H9 (cell line): ENCODE measurements around the gene KCNA5. TPM values are rescaled to one million over a fixed set of nuclear protein-coding genes. Genes with fewer than 3 reads are reported as not detected.

Source experiments
- DNase-seq: peaks from one replicate; pipeline ENCODE4 v3.0.0-alpha.2; 2017
- H2AFZ ChIP-seq: one replicate; pipeline ENCODE4 v1.6.1; 2013; ENCODE audit warnings: mild to moderate bottlenecking, low read length, control low read depth, moderate library complexity
- H2AK5ac ChIP-seq: 2 replicates; pipeline ENCODE4 v1.6.1; 2013; ENCODE audit warnings: low read length, control low read depth, mixed read lengths; ENCODE audit not compliant: insufficient read length
- H2BK120ac ChIP-seq: one replicate; pipeline ENCODE4 v1.6.1; 2013; ENCODE audit warnings: low read depth, mild to moderate bottlenecking, low read length, control low read depth, inconsistent platforms; ENCODE audit not compliant: poor library complexity, severe bottlenecking
- H2BK12ac ChIP-seq: 2 replicates; pipeline ENCODE4 v1.6.1; 2013; ENCODE audit warnings: low read length, control low read depth, mixed read lengths, low read depth; ENCODE audit not compliant: insufficient read length
- H2BK15ac ChIP-seq: 2 replicates; pipeline ENCODE4 v1.6.1; 2013; ENCODE audit warnings: low read depth, low read length, control low read depth
- H2BK20ac ChIP-seq: one replicate; pipeline ENCODE4 v1.6.1; 2013; ENCODE audit warnings: low read depth, mild to moderate bottlenecking, low read length, control low read depth, inconsistent platforms; ENCODE audit not compliant: poor library complexity, severe bottlenecking
- H2BK5ac ChIP-seq: 2 replicates; pipeline ENCODE4 v1.6.1; 2013; ENCODE audit warnings: low read length, control low read depth, mixed read lengths; ENCODE audit not compliant: insufficient read length
- H3K14ac ChIP-seq: 2 replicates; pipeline ENCODE4 v1.6.1; 2013; ENCODE audit warnings: low read length, control low read depth; ENCODE audit not compliant: insufficient read depth
- H3K18ac ChIP-seq: 2 replicates; pipeline ENCODE4 v1.6.1; 2013; ENCODE audit warnings: low read depth, mild to moderate bottlenecking, mixed read lengths, low read length, control low read depth; ENCODE audit not compliant: insufficient read length
- H3K23ac ChIP-seq: 2 replicates; pipeline ENCODE4 v1.6.1; 2013; ENCODE audit warnings: low read length, control low read depth, mixed read lengths, low read depth; ENCODE audit not compliant: insufficient read length
- H3K23me2 ChIP-seq: 2 replicates; pipeline ENCODE4 v1.6.1; 2013; ENCODE audit warnings: low read depth, mild to moderate bottlenecking, mixed read lengths, low read length, control low read depth; ENCODE audit not compliant: insufficient read length, poor library complexity, severe bottlenecking
- H3K27ac ChIP-seq: 2 replicates; pipeline ENCODE4 v1.5.1; 2013; ENCODE audit warnings: low read length, control low read depth, mixed read lengths, low read depth; ENCODE audit not compliant: insufficient read length
- H3K27me3 ChIP-seq: 2 replicates; pipeline ENCODE4 v1.6.1; 2013; ENCODE audit warnings: low read length, control low read depth, inconsistent platforms; ENCODE audit not compliant: insufficient read depth
- H3K4ac ChIP-seq: 2 replicates; pipeline ENCODE4 v1.6.1; 2013; ENCODE audit warnings: low read depth, mild to moderate bottlenecking, control low read depth, inconsistent platforms, low read length, moderate library complexity
- H3K4me1 ChIP-seq: 2 replicates; pipeline ENCODE4 v1.6.1; 2013; ENCODE audit warnings: low read length, control low read depth, inconsistent platforms; ENCODE audit not compliant: insufficient read depth
- H3K4me2 ChIP-seq: 2 replicates; pipeline ENCODE4 v1.6.1; 2013; ENCODE audit warnings: low read length, control low read depth, mixed read lengths; ENCODE audit not compliant: insufficient read length, insufficient read depth
- H3K56ac ChIP-seq: 2 replicates; pipeline ENCODE4 v1.6.1; 2013; ENCODE audit warnings: low read depth, mild to moderate bottlenecking, mixed read lengths, low read length, control low read depth; ENCODE audit not compliant: insufficient read length
- H3K79me1 ChIP-seq: 2 replicates; pipeline ENCODE4 v1.6.1; 2013; ENCODE audit warnings: low read depth, mild to moderate bottlenecking, moderate library complexity, low read length, control low read depth, inconsistent platforms; ENCODE audit not compliant: insufficient read depth, poor library complexity, severe bottlenecking
- H3K79me2 ChIP-seq: 2 replicates; pipeline ENCODE4 v1.6.1; 2013; ENCODE audit warnings: low read length, control low read depth, inconsistent platforms; ENCODE audit not compliant: insufficient read depth
- H3K9ac ChIP-seq: 2 replicates; pipeline ENCODE4 v1.6.1; 2013; ENCODE audit warnings: low read length, control low read depth, mixed read lengths; ENCODE audit not compliant: insufficient read length; ENCODE audit errors: extremely low read depth
- H3K9me3 ChIP-seq: one replicate; pipeline ENCODE4 v1.6.1; 2013; ENCODE audit warnings: low read depth, low read length, inconsistent platforms; ENCODE audit not compliant: control insufficient read depth
- H3T11ph ChIP-seq: one replicate; pipeline ENCODE4 v1.6.1; 2013; ENCODE audit warnings: mild to moderate bottlenecking, low read length, control low read depth, inconsistent platforms
- H4K20me1 ChIP-seq: one replicate; pipeline ENCODE4 v1.6.1; 2013; ENCODE audit not compliant: control insufficient read depth, insufficient read length, insufficient read depth
- H4K5ac ChIP-seq: 2 replicates; pipeline ENCODE4 v1.6.1; 2013; ENCODE audit warnings: low read depth, mild to moderate bottlenecking, mixed read lengths, low read length, control low read depth; ENCODE audit not compliant: insufficient read length
- H4K8ac ChIP-seq: replicated peaks from 2 replicates; pipeline ENCODE4 v1.6.1; 2013; ENCODE audit warnings: low read length, control low read depth, mixed read lengths, low read depth; ENCODE audit not compliant: insufficient read length
- H4K91ac ChIP-seq: 2 replicates; pipeline ENCODE4 v1.6.1; 2013; ENCODE audit warnings: low read depth, mild to moderate bottlenecking, moderate library complexity, mixed read lengths, low read length, control low read depth; ENCODE audit not compliant: insufficient read length
- H3K27ac Mint-ChIP-seq, 3 experiments: 2 replicates in 2 of 3; 3 replicates in 1 of 3; pipeline ENCODE4 v1.8.0; 2020 to 2021; ENCODE audit warnings: mixed read lengths in 3 of 3, mild to moderate bottlenecking in 1 of 3, moderate library complexity in 1 of 3
- H3K27me3 Mint-ChIP-seq: 2 replicates; pipeline ENCODE4 v1.8.0; 2021; ENCODE audit warnings: low read depth, mild to moderate bottlenecking, moderate library complexity, mixed read lengths
- H3K36me3 Mint-ChIP-seq, 3 experiments: 2 replicates in 2 of 3; 3 replicates in 1 of 3; pipeline ENCODE4 v1.8.0; 2020 to 2021; ENCODE audit warnings: low read depth in 3 of 3, mixed read lengths in 3 of 3; ENCODE audit not compliant: insufficient read depth in 1 of 3
- H3K4me1 Mint-ChIP-seq, 2 experiments: 2 replicates each; pipeline ENCODE4 v1.8.0; 2020; ENCODE audit warnings: mixed read lengths in 2 of 2
- H3K4me3 Mint-ChIP-seq, 2 experiments: 2 replicates in 1 of 2; 3 replicates in 1 of 2; pipeline ENCODE4 v1.8.0; 2020 to 2021; ENCODE audit warnings: mild to moderate bottlenecking in 2 of 2, mixed read lengths in 2 of 2, moderate library complexity in 1 of 2
- H3K9me3 Mint-ChIP-seq, 2 experiments: 2 replicates in 1 of 2; 3 replicates in 1 of 2; pipeline ENCODE4 v1.8.0; 2020; ENCODE audit warnings: mild to moderate bottlenecking in 2 of 2, mixed read lengths in 2 of 2, moderate library complexity in 1 of 2
- WGBS: extraction: QIAGEN DNeasy Blood & Tissue Kit; methylation state at CpG from one replicate; pipeline ENCODE4 v1.1.7; 2013; ENCODE audit warnings: missing lambda C conversion rate, low lambda C conversion rate, mixed read lengths; ENCODE audit not compliant: insufficient read length; ENCODE audit errors: extremely low coverage; 5-methylcytosine and 5-hydroxymethylcytosine counted together
- total RNA-seq: library from RNA; stranded (reverse); gene quantifications from 2 replicates; pipeline ENCODE4 v1.2.1, GENCODE V29; 2021
- TF ChIP-seq, protein P1 (sequence below): fragments of 200-600 bp; sonication (generic); conservative IDR thresholded peaks from 3 replicates; pipeline ENCODE4 v1.8.0; 2021; ENCODE audit warnings: antibody characterized with exemption, mild to moderate bottlenecking

Gene KCNA5
- total RNA-seq, 1 experiment from 2014 or later, result 0.22 TPM

DNA sequence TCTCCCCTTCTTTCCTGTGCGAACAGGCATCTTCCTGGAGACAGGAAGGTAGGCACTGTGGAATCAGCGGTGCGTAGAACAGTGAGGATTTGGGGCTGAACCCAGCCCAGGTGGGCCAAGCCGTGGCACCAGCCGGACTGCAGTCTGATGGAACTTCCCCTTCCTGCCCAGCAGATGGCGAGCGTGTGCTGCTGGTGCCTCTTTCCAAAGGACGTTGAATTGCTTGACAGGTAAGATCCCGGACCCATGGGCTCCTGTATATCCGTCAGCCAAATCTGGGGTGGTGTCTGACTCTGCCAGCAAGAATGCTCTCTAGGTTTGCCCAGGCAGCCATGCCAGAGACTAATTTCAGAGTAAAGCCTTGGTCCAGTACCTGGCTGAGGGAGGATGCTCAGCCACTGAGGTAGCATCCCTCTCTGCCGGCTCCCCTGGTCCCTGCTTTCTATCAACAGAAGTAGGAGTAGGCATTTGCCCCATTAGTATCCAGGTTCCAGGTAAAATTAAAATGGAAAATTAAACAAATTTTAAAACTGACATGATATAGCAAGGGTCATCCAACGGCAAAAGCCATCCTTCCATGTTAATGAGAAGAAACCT lies 21.1 kb upstream of the KCNA5 start:
- Histone ChIP-seq H2BK5ac (no peak overlapping the region), H4K5ac (no peak overlapping the region), H3K4me1 (peaks cover 3% of the 10 kb centered on the region; the same call in 1 of the 2 replicates), H3K79me2 (no peaks in the 10 kb centered on the region), H2BK120ac (no peak overlapping the region), H4K8ac (no peak overlapping the region), H2BK12ac (no peak overlapping the region), H3K27ac (no peak overlapping the region), H2AK5ac (no peak overlapping the region), H3K4ac (no peak overlapping the region), H2BK15ac (no peak overlapping the region), H2BK20ac (no peak overlapping the region), H3K56ac (no peak overlapping the region), H3K18ac (no peak overlapping the region), H3K79me1 (no peaks in the 10 kb centered on the region), H3T11ph (no peak overlapping the region), H3K23ac (no peak overlapping the region), H4K20me1 (no peaks in the 10 kb centered on the region), H2AFZ (no peak overlapping the region), H3K23me2 (no peaks in the 10 kb centered on the region), H4K91ac (no peak overlapping the region), H3K14ac (no peak overlapping the region), H3K4me2 (no peak overlapping the region), H3K9ac (no peak overlapping the region), H3K9me3 (no peaks in the 10 kb centered on the region), H3K27me3 (no peaks in the 10 kb centered on the region)
- TF ChIP-seq, protein P1, sequence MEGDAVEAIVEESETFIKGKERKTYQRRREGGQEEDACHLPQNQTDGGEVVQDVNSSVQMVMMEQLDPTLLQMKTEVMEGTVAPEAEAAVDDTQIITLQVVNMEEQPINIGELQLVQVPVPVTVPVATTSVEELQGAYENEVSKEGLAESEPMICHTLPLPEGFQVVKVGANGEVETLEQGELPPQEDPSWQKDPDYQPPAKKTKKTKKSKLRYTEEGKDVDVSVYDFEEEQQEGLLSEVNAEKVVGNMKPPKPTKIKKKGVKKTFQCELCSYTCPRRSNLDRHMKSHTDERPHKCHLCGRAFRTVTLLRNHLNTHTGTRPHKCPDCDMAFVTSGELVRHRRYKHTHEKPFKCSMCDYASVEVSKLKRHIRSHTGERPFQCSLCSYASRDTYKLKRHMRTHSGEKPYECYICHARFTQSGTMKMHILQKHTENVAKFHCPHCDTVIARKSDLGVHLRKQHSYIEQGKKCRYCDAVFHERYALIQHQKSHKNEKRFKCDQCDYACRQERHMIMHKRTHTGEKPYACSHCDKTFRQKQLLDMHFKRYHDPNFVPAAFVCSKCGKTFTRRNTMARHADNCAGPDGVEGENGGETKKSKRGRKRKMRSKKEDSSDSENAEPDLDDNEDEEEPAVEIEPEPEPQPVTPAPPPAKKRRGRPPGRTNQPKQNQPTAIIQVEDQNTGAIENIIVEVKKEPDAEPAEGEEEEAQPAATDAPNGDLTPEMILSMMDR, result peak; percentile 96
- H3K27me3 Mint-ChIP-seq, result peaks cover 43% of the 10 kb centered on the region
- H3K36me3 Mint-ChIP-seq, result no peaks in the 10 kb centered on the region; a peak in 1 of 7 replicates
- H3K27ac Mint-ChIP-seq, result no peak overlapping the region
- WGBS, result no CpG with 5 or more reads among the region's 12 CpGs
- H3K4me1 Mint-ChIP-seq, result peaks cover 20 to 22% of the 10 kb centered on the region in 2 experiments
- no peaks in the 10 kb centered on the region for H3K9me3 Mint-ChIP-seq
- no peak overlapping the region for H3K4me3 Mint-ChIP-seq
- peak; percentile 87 for DNase-seq
